Left ventricle myocardium superior (tissue), 1 donor: ENCODE data around the gene MT4. TPM values are rescaled to one million over a fixed set of nuclear protein-coding genes. Genes with fewer than 3 reads are reported as not detected.

Source experiments
- ATAC-seq: fragments of 200-7000 bp; cut with Tn5 transposase; one replicate; pipeline ENCODE4 v1.9.1; 2020; ENCODE audit warnings: mild to moderate bottlenecking, moderate library complexity
- DNase-seq: peaks from one replicate; pipeline ENCODE4 v3.0.0-alpha.2; 2020
- intact Hi-C: fragments of 100-400 bp; cut with micrococcal nuclease; formaldehyde crosslinking; loops from one replicate; pipeline ENCODE4 v1.11.0; 2022
- total RNA-seq: library from RNA; stranded (reverse); fragmentation: NEBNext Ultra II Directional; extraction: Animal tissue kit (Norgen Biotek cat#: 25700); gene quantifications from one replicate; pipeline ENCODE4 v1.2.1, GENCODE V29; 2021
- donor health status: DM: no; HTN: yes; CAD: no; lungs with severe emphysema.

Gene MT4
- total RNA-seq, 1 donor from 2014 or later, result not detected

DNA sequence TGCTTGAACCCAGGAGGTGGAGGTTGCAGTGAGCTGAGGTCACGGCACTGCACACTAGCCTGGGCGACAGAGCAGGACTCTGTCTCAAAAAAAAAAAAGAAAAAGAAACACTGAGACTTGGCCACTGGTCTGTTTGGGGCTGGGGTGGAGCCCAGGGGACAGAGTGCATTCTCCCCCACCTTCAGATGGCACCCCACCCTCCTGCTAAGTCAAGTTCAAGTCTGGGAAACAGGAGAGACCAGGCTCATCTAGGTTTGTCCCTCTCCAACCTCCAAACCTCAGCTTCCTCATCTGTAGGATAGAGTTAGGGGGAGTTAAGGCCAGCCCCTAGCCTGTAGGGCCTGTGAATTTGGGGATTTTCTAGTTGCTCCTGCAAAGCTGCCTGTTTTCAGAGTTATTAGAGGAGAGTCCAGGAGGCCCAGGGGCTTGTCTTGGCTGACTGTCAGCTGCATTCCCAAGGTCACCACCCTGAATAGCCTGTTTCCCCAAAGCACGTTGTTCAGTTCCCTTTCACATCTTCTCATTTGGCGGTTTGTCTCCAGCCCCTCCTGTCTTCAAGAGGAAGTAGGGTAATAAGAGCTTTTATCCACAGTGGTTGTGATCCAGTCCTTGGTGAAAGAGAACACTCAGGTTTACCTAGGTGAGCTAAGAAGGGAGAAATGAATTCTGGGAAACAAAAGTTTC, 26.6 kb downstream of the MT4 start:
- ATAC-seq (no peak), DNase-seq (no peak)
- intact Hi-C loops, result no loop called here

DNA sequence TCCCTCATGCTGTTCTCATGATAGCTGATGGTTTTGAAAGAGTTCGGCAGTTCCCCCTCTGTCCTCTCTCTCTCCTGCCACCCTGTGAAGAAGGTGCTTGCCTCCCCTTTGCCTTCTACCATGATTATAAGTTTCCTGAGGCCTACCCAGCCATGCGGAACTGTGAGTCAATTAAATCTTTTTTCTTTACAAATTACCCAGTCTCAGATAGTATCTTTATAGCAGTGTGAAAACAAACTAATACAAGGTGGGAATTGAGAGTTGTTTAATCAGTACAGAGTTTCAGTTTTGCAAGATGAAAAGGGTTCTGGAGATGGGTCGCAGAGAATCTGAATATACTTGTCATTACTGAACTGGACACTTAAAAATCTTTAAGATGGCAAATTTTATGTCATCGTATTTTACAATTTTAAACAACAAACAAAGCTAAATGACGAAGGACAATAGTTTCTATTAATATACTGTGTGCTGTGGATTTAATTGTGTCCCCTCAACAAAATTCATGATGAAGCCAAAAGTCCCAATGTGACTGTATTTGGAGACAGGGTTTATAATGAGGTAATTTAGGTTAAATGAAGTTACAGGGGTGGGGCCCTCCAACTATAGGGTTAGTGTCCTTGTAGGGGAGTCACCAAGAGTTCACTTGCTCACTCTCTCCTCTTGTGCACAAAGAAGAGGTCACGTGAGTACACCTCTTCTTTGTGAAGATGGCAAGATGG, 28.9 kb downstream of the MT4 start:
- DNase-seq (no peak), ATAC-seq (no peak)
- intact Hi-C loops, result no loop called here

- intact Hi-C loops, result no loop called here
- ATAC-seq, result no peak
- DNase-seq, result no peak
These were observed 29.4 kb downstream of the MT4 start for GRCh38 chr16:56594292-56594619.

DNA sequence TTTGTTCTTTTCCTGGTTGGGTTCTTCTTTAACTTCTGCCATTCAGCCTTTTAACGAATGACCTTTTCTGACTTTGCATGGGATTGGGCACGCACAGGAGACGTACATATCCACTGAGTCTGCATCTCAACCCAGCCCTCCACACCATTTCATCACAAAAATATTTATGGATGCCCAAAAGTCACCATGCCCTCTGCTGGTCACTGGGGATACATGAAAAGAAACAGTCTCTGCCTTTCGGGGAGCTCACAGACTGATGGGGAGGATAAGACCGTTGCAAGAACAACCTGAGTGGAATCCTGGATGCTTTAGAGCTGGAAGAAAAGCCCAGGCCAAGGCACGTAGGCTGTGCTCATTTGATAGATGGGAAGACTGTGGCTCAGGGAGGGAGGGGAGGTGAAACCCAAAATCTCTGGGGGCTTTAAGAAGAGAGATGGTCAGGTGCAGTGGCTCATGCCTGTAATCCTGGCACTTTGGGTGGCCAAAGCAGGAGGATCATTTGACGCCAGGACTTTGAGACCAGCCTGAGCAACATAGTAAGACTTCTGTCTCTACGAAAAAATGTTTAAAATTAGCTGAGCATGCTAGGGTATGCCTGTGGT, 35.6 kb downstream of the MT4 start:
- DNase-seq (no peak), ATAC-seq (peak; percentile 29)

GRCh38 chr16:56601325-56601724, 36.5 kb downstream of the MT4 start:
- intact Hi-C loops, result loop anchor here (5.0 to 10.0 kb wide), 2 partner anchors 83 to 84 kb away; partner anchors contain the start of gene MT1X
- DNase-seq, result no peak
- no peak for ATAC-seq

More for the DNA sequence above, 35.6 kb downstream of the MT4 start:
- intact Hi-C loops, result loop anchor here (5.0 to 10.0 kb wide), 2 partner anchors 83 to 84 kb away; partner anchors contain the start of gene MT1X

DNA sequence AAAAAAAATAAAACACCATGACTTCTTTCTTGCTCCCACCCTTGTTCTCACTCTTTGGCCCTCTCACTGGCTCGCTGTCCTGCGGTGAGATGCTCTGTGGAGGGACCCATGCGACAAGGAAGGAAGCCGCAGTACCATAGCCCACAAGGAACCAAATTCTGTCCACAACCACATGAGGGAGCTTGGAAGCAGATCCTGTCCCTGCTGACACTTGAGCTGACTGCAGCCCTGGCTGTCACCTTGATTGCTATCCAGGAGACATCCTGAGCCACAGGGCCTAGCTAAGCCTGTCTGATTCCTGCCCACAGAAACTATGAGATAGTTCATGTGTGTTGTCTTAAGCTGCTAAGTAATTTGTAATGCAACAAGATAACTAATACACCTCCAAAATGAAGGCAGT, 38.7 kb downstream of the MT4 start:
- DNase-seq, result peak; percentile 63
- ATAC-seq, result peak; percentile 27
- intact Hi-C loops, result loop anchor here (5.0 to 10.0 kb wide), 2 partner anchors 81 to 86 kb away; partner anchors contain the start of gene MT1X

GRCh38 chr16:56604966-56605365, 40.1 kb downstream of the MT4 start:
- DNase-seq (no peak), ATAC-seq (no peak)
- intact Hi-C loops, result loop anchor here (5.0 to 10.0 kb wide), 2 partner anchors 80 to 88 kb away; partner anchors contain the start of gene MT1X

DNA sequence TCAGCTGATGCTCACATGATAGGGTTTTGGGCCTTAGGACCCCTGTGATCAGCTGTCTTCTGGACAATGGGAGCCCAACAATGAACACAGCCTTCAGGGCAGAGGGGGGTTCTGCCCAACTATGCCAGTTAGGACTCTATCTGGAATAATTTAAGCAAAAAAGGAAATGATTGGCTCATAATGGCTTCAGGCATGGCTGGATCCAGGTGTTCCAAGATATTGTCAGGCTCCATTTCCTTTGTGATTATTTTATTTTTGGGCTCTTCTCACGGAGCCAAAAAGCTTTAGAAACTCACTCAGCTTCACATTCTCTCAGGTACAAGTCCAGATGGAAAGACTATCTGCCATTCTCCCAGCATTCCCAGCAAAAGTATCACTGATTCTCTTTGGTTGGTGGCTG, 40.6 kb downstream of the MT4 start:
- DNase-seq (no peak), ATAC-seq (no peak)
- intact Hi-C loops, result loop anchor here (10.0 kb wide), 1 partner anchor 79 kb away; the partner anchor contains the start of gene MT1X

GRCh38 chr16:56606071-56606475, 41.2 kb downstream of the MT4 start:
- peak; percentile 57 for DNase-seq
- intact Hi-C loops, result loop anchor here (10.0 kb wide), 1 partner anchor 79 kb away; the partner anchor contains the start of gene MT1X
- ATAC-seq, result no peak

- intact Hi-C loops, result loop anchor here (10.0 kb wide), 1 partner anchor 78 kb away; the partner anchor contains the start of gene MT1X
- ATAC-seq, result no peak
- DNase-seq, result no peak
These were observed 41.7 kb downstream of the MT4 start for GRCh38 chr16:56606476-56607108.

DNA sequence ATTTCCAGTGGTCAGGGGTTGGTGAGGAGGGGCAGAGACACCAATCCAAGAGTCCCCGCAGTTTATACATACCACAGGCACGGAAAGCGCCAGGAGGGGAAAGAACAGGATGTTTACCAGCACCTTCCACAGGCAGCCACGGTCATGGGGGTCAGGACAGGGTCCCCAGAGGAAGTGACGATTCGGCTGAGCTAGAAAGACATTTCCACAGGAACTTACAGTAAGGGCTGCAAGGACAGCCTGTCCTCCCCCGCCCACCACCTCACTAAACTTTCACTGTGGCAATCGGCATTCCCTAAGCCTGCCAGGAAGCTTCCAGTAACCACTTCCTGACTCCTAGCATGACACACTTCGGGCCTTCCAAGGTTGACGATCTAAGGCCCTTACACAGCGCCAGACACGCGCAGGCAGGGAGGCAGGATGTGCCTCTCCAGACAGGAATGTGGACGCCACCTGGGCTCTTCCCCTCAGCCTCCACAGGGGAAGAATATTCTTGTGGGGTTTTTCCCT, 42.3 kb downstream of the MT4 start:
- DNase-seq (peak; percentile 65), ATAC-seq (peak; percentile 7)
- intact Hi-C loops, result loop anchor here (10.0 kb wide), 1 partner anchor 78 kb away; the partner anchor contains the start of gene MT1X

- DNase-seq (no peak), ATAC-seq (no peak)
- intact Hi-C loops, result loop anchor here (10.0 kb wide), 1 partner anchor 77 kb away; the partner anchor contains the start of gene MT1X
These were observed 42.8 kb downstream of the MT4 start for GRCh38 chr16:56607675-56608042.

DNA sequence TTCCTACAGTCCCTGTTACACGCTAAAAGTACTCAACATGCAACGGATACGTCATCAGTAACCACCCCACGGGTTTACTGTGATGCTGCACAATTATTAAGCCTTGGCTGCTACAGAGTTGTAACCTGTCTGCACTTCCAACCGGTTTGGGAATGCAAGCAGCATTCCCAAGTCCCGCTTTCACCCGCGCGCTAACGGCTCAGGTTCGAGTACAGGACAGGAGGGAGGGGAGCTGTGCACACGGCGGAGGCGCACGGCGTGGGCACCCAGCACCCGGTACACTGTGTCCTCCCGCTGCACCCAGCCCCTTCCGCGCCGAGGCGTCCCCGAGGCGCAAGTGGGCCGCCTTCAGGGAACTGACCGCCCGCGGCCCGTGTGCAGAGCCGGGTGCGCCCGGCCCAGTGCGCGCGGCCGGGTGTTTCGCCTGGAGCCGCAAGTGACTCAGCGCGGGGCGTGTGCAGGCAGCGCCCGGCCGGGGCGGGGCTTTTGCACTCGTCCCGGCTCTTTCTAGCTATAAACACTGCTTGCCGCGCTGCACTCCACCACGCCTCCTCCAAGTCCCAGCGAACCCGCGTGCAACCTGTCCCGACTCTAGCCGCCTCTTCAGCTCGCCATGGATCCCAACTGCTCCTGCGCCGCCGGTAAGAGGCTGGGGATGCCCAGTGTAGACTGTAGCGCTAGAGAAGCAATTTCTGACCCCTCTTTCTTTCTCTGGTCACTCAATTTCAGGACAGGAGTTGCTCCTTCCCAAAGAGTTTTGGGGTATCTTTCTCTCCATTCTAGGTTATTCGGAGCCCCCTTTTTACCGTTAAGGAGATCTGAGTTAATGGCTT, 43.4 kb downstream of the MT4 start, which contains the start of gene MT2A:
TSS of gene MT2A (plus strand) at position 542 of the 833 bp plus-strand sequence. CDS start at position 614, 72 bp downstream.
- peak; percentile 84 for ATAC-seq
- peak; percentile 98 for DNase-seq
- intact Hi-C loops, result loop anchor here (10.0 kb wide), 1 partner anchor 77 kb away; the partner anchor contains the start of gene MT1X

DNA sequence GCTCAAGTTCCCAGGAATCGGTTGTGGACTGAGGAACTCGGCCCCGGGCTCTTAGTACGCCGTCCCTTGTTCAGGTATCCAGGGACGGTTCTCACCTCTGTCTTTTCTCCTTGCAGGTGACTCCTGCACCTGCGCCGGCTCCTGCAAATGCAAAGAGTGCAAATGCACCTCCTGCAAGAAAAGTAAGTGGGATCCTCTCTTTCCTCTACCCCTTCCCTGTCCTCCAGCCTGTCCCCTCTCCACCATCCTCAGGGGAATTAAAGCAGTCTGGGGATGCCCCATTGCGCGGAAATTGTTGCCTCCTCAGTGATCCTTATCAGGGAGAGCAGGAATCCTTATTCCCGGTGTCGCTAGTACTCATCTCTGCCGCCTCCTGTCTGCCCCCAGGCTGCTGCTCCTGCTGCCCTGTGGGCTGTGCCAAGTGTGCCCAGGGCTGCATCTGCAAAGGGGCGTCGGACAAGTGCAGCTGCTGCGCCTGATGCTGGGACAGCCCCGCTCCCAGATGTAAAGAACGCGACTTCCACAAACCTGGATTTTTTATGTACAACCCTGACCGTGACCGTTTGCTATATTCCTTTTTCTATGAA, 44.1 kb downstream of the MT4 start:
- intact Hi-C loops, result loop anchor here (10.0 kb wide), 1 partner anchor 76 kb away; the partner anchor contains the start of gene MT1X
- ATAC-seq (no peak), DNase-seq (peak; percentile 35)

- peak; percentile 48 for DNase-seq
- ATAC-seq, result peak; percentile 8
- intact Hi-C loops, result loop anchor here (10.0 kb wide), 1 partner anchor 75 kb away; the partner anchor contains the start of gene MT1X
These were observed 44.6 kb downstream of the MT4 start for GRCh38 chr16:56609463-56609921.

DNA sequence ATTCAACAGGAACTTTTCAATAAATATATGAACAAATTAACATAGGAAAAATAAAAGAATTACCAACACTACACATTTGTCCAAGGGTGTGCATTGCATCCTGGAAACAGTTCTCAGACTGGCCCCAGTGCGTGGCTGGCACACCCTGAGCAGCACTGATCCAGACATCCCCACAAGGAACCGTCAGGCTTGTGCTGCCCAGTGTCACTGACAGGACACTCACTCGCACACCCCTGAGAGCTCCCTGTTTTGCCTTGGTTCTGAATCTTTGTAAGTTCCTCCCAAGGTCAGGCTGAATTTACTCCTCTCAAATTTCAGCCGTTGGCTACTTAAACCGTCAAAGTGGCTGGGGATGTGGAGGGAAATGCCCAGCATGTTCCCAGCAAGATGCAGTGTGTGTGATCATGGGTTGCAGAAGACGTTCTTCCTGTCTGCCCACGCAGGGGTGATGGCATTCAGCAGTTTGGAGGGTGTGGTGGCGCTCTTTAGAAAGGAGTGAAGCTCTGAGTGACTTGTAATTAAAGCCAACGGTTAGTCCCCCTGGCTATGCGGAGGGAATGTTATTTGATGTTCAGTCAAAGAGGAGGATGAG, 45.2 kb downstream of the MT4 start:
- ATAC-seq, result peak; percentile 12
- intact Hi-C loops, result no loop called here
- DNase-seq, result peak; percentile 53

- ATAC-seq (no peak), DNase-seq (no peak)
- intact Hi-C loops, result no loop called here
These were observed 45.8 kb downstream of the MT4 start for GRCh38 chr16:56610609-56611111.
